Neural progenitor cell (in vitro differentiated cells): ENCODE measurements around the gene LDAH. TPM values are rescaled to one million over a fixed set of nuclear protein-coding genes. Genes with fewer than 3 reads are reported as not detected.

Experiments used
- DNase-seq: peaks from one replicate; pipeline ENCODE4 v3.0.0-alpha.2; 2016; ENCODE audit warnings: low spot score
- H2AFZ ChIP-seq: fragments of 200-600 bp; sonication (generic); replicated peaks from 2 replicates; pipeline ENCODE4 v1.6.1; 2016; ENCODE audit warnings: antibody characterized with exemption
- H3F3A ChIP-seq: fragments of 200-600 bp; sonication (generic); 2 replicates; pipeline ENCODE4 v1.6.1; 2016; ENCODE audit warnings: antibody characterized with exemption, low read depth
- H3K27ac ChIP-seq: fragments of 200-600 bp; sonication (generic); 2 replicates; pipeline ENCODE4 v1.5.1; 2016; ENCODE audit warnings: mild to moderate bottlenecking
- H3K27me3 ChIP-seq: fragments of 200-600 bp; sonication (generic); 2 replicates; pipeline ENCODE4 v1.6.1; 2016; ENCODE audit warnings: mild to moderate bottlenecking, moderate library complexity
- H3K36me3 ChIP-seq: fragments of 200-600 bp; sonication (generic); 2 replicates; pipeline ENCODE4 v1.5.1; 2016
- H3K4me1 ChIP-seq: fragments of 200-600 bp; sonication (generic); 2 replicates; pipeline ENCODE4 v1.6.1; 2016; ENCODE audit warnings: mixed run types
- H3K4me2 ChIP-seq: fragments of 200-600 bp; sonication (generic); 2 replicates; pipeline ENCODE4 v1.6.1; 2016
- H3K4me3 ChIP-seq: fragments of 200-600 bp; sonication (generic); 2 replicates; pipeline ENCODE4 v1.5.1; 2016
- H3K79me2 ChIP-seq: fragments of 200-600 bp; sonication (generic); 2 replicates; pipeline ENCODE4 v1.6.1; 2016; ENCODE audit warnings: low read depth
- H3K9ac ChIP-seq: fragments of 200-600 bp; sonication (generic); 2 replicates; pipeline ENCODE4 v1.6.1; 2016
- H3K9me3 ChIP-seq: fragments of 200-600 bp; sonication (generic); 2 replicates; pipeline ENCODE4 v1.5.1; 2016; ENCODE audit warnings: low read depth
- H4K20me1 ChIP-seq: fragments of 200-600 bp; sonication (generic); 2 replicates; pipeline ENCODE4 v1.6.1; 2016; ENCODE audit warnings: low read depth
- H3K27ac Mint-ChIP-seq: 3 replicates; pipeline ENCODE4 v1.8.0; 2021; ENCODE audit warnings: mixed read lengths
- H3K27me3 Mint-ChIP-seq: 2 replicates; pipeline ENCODE4 v1.8.0; 2022; ENCODE audit warnings: low read depth, mild to moderate bottlenecking, inconsistent platforms, moderate library complexity, mixed read lengths; ENCODE audit not compliant: insufficient read depth
- H3K36me3 Mint-ChIP-seq: 3 replicates; pipeline ENCODE4 v1.8.0; 2021; ENCODE audit warnings: mixed read lengths
- H3K4me1 Mint-ChIP-seq: 3 replicates; pipeline ENCODE4 v1.8.0; 2021; ENCODE audit warnings: mixed read lengths
- H3K4me3 Mint-ChIP-seq: 3 replicates; pipeline ENCODE4 v1.8.0; 2021; ENCODE audit warnings: mild to moderate bottlenecking, moderate library complexity, mixed read lengths
- H3K9me3 Mint-ChIP-seq: 3 replicates; pipeline ENCODE4 v1.8.0; 2020; ENCODE audit warnings: mixed read lengths
- EZH2 ChIP-seq: fragments of 200-600 bp; sonication (generic); IDR thresholded peaks from 2 replicates; pipeline ENCODE4 v1.6.1; 2017; ENCODE audit warnings: antibody characterized with exemption, mild to moderate bottlenecking, moderate library complexity
- EZH2phosphoT487 ChIP-seq: fragments of 200-600 bp; sonication (generic); IDR thresholded peaks from 2 replicates; pipeline ENCODE4 v1.6.1; 2017; ENCODE audit warnings: antibody characterized with exemption
- total RNA-seq: library from RNA; depleted of rRNA; stranded (reverse); fragments of >200 nt; gene quantifications from 2 replicates; pipeline ENCODE4 v1.2.3, GENCODE V29; 2015; ENCODE audit warnings: low replicate concordance
- TF ChIP-seq, protein P1 (sequence below): fragments of 200-600 bp; sonication (generic); IDR thresholded peaks from 2 replicates; pipeline ENCODE4 v1.5.1; 2017; ENCODE audit warnings: antibody characterized with exemption, mild to moderate bottlenecking

LDAH gene
- total RNA-seq, 1 donor from 2014 or later: 45.2 TPM

DNA sequence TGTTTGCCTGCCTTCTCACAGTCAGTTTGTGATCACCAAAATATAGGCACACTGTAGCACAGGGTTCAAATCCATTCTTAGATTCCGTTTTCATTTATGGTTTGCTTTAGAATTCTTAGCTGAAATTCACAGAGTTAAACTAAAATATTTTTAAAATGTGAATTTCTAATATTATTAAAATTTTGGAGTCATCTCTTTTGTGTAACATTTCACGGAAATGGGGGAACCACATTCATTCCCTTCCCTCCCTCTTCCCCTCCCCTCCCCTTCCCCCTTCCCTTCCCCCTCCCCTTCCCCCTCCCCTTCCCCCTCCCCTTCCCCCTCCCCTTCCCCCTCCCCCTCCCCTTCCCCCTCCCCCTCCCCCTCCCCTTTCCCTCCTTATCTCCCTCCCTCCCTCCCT, 11.4 kb upstream of the LDAH start:
- H3K27ac ChIP-seq: no peak overlapping the region
- H4K20me1 ChIP-seq: no peaks in the 10 kb centered on the region
- Mint-ChIP-seq H3K36me3 (no peaks in the 10 kb centered on the region), H3K27me3 (no peaks in the 10 kb centered on the region), H3K4me1 (no peaks in the 10 kb centered on the region), H3K4me3 (no peak overlapping the region), H3K9me3 (no peaks in the 10 kb centered on the region), H3K27ac (no peak overlapping the region)
- no peaks in the 10 kb centered on the region for H3F3A ChIP-seq
- peak overlapping the region; percentile 76 for H2AFZ ChIP-seq
- H3K36me3 ChIP-seq: no peaks in the 10 kb centered on the region
- H3K9ac ChIP-seq: no peak overlapping the region
- H3K4me1 ChIP-seq: no peaks in the 10 kb centered on the region
- TF ChIP-seq EZH2phosphoT487: no peak
- no peak for TF ChIP-seq EZH2
- TF ChIP-seq, protein P1, sequence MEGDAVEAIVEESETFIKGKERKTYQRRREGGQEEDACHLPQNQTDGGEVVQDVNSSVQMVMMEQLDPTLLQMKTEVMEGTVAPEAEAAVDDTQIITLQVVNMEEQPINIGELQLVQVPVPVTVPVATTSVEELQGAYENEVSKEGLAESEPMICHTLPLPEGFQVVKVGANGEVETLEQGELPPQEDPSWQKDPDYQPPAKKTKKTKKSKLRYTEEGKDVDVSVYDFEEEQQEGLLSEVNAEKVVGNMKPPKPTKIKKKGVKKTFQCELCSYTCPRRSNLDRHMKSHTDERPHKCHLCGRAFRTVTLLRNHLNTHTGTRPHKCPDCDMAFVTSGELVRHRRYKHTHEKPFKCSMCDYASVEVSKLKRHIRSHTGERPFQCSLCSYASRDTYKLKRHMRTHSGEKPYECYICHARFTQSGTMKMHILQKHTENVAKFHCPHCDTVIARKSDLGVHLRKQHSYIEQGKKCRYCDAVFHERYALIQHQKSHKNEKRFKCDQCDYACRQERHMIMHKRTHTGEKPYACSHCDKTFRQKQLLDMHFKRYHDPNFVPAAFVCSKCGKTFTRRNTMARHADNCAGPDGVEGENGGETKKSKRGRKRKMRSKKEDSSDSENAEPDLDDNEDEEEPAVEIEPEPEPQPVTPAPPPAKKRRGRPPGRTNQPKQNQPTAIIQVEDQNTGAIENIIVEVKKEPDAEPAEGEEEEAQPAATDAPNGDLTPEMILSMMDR: no peak
- H3K27me3 ChIP-seq: peaks cover 55% of the 10 kb centered on the region
- H3K9me3 ChIP-seq: no peaks in the 10 kb centered on the region
- H3K79me2 ChIP-seq: no peaks in the 10 kb centered on the region
- H3K4me2 ChIP-seq: no peak overlapping the region
- H3K4me3 ChIP-seq: no peak overlapping the region
- no peak for DNase-seq

DNA sequence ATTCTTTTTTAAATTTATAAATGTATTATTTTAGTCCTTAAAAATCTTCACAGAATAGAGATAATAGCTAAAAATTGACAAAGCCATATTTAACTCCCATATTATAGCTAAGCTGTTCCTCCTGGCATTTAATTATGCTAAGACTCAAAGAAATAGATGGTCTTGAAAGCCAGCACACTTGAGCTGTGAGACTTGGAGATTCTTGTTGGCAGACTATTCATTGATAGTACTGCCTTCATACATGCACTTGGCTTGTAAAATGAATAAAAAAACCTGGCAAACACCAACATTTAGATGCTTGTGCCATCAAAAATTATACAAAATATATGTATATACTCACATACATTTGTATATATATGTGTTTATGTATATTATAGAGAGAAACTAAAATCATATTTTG, 9.7 kb upstream of the LDAH start:
- Histone ChIP-seq H4K20me1 (no peaks in the 10 kb centered on the region), H3F3A (no peaks in the 10 kb centered on the region), H3K4me1 (no peaks in the 10 kb centered on the region), H3K4me3 (no peak overlapping the region), H3K9me3 (no peaks in the 10 kb centered on the region), H3K36me3 (no peaks in the 10 kb centered on the region), H3K9ac (no peak overlapping the region), H2AFZ (no peak overlapping the region), H3K27ac (no peak overlapping the region), H3K4me2 (no peak overlapping the region), H3K79me2 (no peaks in the 10 kb centered on the region), H3K27me3 (peaks cover 59% of the 10 kb centered on the region)
- Mint-ChIP-seq H3K9me3 (no peaks in the 10 kb centered on the region), H3K27ac (no peak overlapping the region), H3K36me3 (no peaks in the 10 kb centered on the region), H3K4me3 (no peak overlapping the region), H3K27me3 (no peaks in the 10 kb centered on the region), H3K4me1 (no peaks in the 10 kb centered on the region)
- TF ChIP-seq, protein P1: no peak
- no peak for DNase-seq

DNA sequence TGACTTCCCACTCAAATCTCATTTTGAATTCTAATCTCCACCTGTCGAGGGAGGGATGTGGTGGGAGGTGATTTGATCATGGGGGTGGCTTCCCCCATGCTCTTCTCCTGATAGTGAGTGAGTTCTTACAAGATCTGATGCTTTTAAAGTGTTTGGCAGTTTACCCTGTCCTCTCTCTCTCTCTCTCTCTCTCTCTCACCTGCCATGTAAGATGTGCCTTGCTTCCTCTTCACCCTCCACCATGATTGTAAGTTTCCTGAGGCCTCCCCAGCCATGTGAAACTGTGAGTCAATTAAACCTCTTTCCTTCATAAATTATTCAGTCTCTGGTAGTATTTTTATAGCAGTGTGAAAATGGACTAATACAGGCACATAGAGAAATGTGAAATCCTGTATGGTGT, 7.0 kb upstream of the LDAH start:
- Mint-ChIP-seq H3K27me3 (no peaks in the 10 kb centered on the region), H3K4me1 (no peaks in the 10 kb centered on the region), H3K4me3 (no peak overlapping the region), H3K36me3 (no peaks in the 10 kb centered on the region), H3K9me3 (no peaks in the 10 kb centered on the region), H3K27ac (no peak overlapping the region)
- no peak overlapping the region for H3K9ac ChIP-seq
- H2AFZ ChIP-seq: no peak overlapping the region
- H3K27ac ChIP-seq: no peak overlapping the region
- H3K4me3 ChIP-seq: no peak overlapping the region
- H3K9me3 ChIP-seq: no peaks in the 10 kb centered on the region
- H3K27me3 ChIP-seq: peaks cover 67% of the 10 kb centered on the region
- DNase-seq: no peak
- no peaks in the 10 kb centered on the region for H4K20me1 ChIP-seq
- no peak overlapping the region for H3K4me2 ChIP-seq
- no peaks in the 10 kb centered on the region for H3F3A ChIP-seq
- no peaks in the 10 kb centered on the region for H3K79me2 ChIP-seq
- H3K4me1 ChIP-seq: no peaks in the 10 kb centered on the region
- TF ChIP-seq EZH2 (no peak), EZH2phosphoT487 (no peak)
- TF ChIP-seq, protein P1: no peak
- no peaks in the 10 kb centered on the region for H3K36me3 ChIP-seq

DNA sequence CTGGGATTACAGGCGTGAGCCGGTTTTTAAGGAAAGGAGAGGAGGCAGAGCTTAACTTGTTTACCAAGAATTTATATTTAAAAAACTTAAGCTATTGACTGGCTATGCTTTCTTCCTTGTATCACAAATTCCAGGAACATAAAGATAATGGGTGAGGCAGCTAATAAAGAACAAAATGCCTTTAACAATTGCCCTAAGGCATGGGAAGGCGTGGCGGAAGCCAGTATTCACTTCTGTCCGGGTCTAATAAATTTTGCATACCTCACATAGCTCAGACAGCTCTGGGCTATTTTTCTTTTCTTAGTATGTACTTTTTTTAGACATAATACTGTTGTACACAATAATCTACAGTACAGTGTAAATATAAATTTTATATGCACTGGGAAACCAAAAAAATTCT, 1.0 kb upstream of the LDAH start:
- no peak for DNase-seq
- H3K4me3 Mint-ChIP-seq: no peak overlapping the region
- H3K27me3 Mint-ChIP-seq: peaks cover 2% of the 10 kb centered on the region
- no peak overlapping the region for H3K27ac ChIP-seq
- H4K20me1 ChIP-seq: peaks cover 3% of the 10 kb centered on the region
- H3K4me1 Mint-ChIP-seq: no peaks in the 10 kb centered on the region
- no peak overlapping the region for H3K9ac ChIP-seq
- H3K27me3 ChIP-seq: peaks cover 39% of the 10 kb centered on the region
- no peak for TF ChIP-seq EZH2phosphoT487
- TF ChIP-seq EZH2: no peak
- no peaks in the 10 kb centered on the region for H3K9me3 Mint-ChIP-seq
- H3K4me2 ChIP-seq: no peak overlapping the region
- no peaks in the 10 kb centered on the region for H3K36me3 ChIP-seq
- H3K36me3 Mint-ChIP-seq: peaks cover 3% of the 10 kb centered on the region
- H3K27ac Mint-ChIP-seq: no peak overlapping the region
- no peaks in the 10 kb centered on the region for H3F3A ChIP-seq
- no peak overlapping the region for H2AFZ ChIP-seq
- H3K79me2 ChIP-seq: peaks cover 26% of the 10 kb centered on the region
- no peaks in the 10 kb centered on the region for H3K4me1 ChIP-seq
- no peak overlapping the region for H3K4me3 ChIP-seq
- no peaks in the 10 kb centered on the region for H3K9me3 ChIP-seq
